SKM-1 (cell line): Measurements from ENCODE around the gene SERAC1.

Source experiments
- DNase-seq: peaks from one replicate; lab custom pipeline; 2025; ENCODE audit not compliant: unreplicated experiment; lab: John Stamatoyannopoulos, UW

Gene SERAC1

GRCh38 chr6:158125271-158125670 lies 42.8 kb downstream of the SERAC1 start:
- DNase-seq = no peak

DNA sequence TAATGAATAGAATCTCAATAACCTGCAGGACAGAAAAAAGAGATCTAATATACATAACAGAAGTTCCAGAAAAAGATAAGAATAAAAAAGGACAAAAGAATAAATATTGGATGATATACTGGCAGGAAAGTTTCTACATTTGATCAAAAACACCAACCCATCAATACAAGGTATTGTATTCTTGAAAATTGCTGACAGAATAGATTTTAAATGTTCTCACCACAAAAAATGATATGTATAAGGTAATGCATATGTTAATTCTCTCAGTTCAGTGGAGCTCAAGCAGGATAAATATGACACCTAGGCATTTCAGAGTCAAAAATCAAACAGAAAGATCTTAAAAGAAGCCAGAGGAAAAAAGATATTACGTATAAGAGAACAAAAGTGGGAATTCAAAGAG lies 43.8 kb downstream of the SERAC1 start:
- DNase-seq = no peak

DNA sequence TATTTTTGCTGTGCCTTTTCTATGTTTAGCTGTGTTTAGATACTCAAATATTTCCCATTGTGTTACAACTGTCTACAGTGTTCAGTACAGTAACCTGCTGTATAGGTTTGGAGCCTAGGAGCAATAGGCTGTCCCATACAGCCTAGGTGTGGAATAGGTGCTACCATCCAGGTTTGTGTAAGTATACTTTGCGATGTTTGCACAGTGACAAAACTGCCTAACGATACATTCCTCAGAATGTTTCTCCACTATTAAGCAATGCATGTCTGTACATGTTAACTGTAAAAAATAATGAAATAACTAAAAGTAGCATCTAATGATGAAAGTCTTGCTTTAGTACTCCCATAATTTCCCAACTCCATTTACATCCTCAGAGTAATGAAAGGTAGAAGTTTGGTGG lies 46.0 kb downstream of the SERAC1 start:
- no peak for DNase-seq

DNA sequence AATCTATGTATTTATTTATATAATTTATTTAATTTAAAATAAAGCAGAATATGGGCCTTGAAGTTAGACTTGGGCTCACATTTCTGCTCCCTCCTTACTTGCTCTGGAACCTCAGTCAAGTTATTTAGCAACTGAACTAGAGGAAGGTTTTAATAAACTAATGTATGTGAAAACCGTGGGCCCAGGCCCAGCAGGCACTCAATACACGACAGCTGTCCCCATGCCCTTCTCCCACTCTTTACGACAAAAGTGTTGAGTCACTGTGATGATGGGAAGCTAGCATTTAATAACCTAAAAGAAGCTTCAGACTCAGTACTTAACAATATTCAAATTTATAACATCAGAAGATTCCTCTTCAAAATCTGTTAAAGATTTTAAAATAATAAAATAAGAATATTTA lies 46.7 kb downstream of the SERAC1 start:
- DNase-seq = no peak

- DNase-seq = no peak
Observed at GRCh38 chr6:158118886-158119285, 49.2 kb downstream of the SERAC1 start.

GRCh38 chr6:158115508-158115907 lies 52.6 kb downstream of the SERAC1 start:
- no peak for DNase-seq

DNA sequence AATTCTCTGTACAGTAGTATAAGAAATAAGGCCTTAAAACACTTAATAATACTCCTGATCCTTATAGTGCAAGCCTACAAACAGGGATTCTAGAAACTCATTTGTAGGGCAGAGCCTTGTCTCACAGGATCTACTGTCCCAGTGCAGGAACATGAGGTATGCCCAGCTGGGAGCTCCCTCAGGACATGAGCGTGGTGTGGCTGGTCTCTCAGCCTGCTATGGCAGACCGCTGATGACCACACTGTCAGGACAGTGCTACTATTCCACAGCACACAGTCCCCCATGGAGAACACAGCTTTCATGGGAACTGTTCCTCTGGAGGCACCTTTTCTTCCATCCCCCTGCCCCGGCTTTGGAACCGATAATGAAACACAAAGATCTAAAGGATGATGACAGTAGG lies 53.0 kb downstream of the SERAC1 start:
- DNase-seq = no peak

DNA sequence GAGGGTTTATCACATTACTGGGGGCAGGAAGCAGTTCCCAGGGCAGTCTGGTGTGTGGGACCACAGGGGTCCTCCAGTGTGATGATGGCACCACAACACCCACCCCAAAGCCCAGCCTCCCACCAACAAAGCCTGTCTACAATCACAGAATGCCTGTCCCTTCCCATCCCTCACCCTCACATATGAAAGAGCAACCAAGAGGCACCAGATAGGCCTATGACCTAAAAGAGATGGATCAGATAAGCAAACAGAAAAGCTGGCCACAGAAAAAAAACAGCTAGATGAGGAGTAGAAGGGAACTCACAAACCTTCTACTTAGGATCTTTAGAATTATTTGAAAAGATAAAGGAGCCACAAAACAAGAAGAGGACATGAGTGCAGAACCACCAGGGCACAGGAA lies 54.3 kb downstream of the SERAC1 start:
- DNase-seq = no peak

- DNase-seq = no peak
Observed at GRCh38 chr6:158111987-158112386, 56.1 kb downstream of the SERAC1 start.

DNA sequence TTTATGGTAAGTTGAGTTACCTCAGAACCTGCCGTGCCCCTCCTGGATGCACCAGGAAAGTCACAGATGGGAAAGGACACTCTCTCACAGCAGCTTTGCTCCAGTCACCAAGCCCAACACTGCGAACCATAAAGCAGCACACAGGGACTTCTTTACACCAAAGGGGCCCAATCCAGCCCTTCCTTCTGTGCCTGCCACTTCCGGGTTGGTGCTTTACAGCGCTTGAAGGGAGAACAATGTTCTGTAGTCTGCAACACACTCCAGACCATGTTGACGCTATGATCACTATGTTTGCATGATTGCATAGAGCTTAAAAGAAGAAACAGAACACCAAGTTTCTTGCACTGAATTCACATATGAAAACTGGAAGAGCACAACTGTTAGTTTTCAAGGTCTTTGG lies 57.1 kb downstream of the SERAC1 start:
- no peak for DNase-seq

DNA sequence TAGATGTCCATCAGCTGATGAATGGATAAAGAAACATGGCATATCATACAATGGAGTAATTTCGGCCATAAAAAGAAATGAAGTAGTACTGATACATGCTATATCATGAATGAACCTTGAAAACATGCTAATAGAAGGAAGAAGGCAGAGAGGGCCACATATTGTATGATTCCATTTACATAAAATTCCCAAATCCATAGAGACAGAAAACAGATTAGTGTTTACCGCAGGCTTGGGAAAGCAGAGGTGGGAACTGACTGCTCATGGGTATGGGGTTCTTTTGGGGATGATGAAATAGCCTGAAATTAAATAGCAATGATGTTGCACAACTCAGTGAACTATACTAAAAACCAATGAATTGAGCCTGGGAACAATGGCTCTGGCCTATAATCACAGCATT lies 58.3 kb downstream of the SERAC1 start:
- DNase-seq = no peak

DNA sequence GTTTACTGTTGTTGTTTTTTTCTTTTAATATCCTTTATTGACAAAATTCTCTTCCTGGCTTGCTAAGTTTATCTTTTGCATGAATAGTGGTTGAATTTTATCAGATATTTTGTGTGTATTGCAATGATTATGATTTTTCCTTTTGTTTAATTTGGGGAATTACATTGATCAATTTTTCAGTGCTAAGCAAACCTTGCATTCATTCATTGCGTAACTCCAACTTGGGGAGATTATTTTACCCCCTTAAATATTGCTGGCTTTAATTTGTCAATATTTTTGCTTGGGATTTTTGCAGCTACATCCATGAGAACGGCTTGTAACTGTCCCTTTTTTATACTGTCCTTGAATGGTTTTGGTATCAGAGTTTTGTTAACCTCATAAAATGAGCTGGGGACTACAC lies 63.4 kb downstream of the SERAC1 start:
- no peak for DNase-seq

GRCh38 chr6:158103228-158103627 lies 64.8 kb downstream of the SERAC1 start:
- DNase-seq = no peak

GRCh38 chr6:158095671-158096070 lies 72.4 kb downstream of the SERAC1 start:
- no peak for DNase-seq

- no peak for DNase-seq
Observed at GRCh38 chr6:158095031-158095430, 73.0 kb downstream of the SERAC1 start.

DNA sequence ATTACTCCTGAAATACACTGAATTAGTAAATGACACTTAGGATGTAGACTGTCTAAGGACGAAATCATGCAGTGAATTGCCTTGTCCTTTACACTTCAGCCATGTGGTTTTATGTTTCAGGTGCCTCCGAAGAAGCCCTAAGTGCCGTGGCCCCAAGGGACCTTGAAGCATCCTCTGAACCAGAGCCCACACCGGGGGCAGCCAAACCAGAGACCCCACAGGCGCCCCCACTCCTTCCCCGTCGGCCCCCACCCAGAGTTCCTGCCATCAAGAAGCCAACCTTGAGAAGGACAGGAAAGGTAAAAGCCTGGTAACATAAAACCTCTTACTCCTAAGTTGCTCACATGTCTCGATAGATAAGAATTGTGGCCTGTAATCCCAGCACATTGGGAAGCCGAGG lies 75.3 kb downstream of the SERAC1 start:
- no peak for DNase-seq

DNA sequence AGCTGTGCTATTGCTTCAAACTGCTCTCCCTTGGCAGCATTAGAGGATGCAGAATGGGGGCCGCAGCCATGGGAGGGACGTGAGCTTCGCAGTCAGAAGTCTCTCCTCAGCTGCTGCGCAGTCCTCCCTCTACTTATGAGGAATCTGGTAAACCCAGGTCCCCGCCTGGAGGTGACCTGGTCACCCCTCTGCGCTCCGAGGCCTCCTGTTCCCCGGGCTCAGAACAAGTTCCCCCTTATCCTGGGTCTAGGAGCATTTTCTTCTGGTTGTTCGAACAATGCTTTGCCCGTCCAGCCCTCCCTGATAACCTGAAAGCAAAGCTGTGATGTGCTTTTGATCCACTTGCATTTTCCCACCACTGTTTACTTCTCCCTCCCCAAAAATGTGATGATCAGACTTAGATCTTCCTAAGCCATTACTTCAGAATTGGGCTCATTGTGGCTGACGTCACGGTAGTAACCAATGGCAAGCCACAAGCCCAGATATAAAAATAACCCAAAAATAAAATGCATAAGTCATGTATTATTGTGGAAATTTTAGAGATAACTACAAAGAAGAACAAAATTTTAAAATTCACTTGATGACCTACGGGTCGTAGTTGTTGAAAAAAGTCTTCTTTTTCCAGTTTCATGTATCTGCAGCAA lies 80.7 kb downstream of the SERAC1 start:
- DNase-seq = no peak

DNA sequence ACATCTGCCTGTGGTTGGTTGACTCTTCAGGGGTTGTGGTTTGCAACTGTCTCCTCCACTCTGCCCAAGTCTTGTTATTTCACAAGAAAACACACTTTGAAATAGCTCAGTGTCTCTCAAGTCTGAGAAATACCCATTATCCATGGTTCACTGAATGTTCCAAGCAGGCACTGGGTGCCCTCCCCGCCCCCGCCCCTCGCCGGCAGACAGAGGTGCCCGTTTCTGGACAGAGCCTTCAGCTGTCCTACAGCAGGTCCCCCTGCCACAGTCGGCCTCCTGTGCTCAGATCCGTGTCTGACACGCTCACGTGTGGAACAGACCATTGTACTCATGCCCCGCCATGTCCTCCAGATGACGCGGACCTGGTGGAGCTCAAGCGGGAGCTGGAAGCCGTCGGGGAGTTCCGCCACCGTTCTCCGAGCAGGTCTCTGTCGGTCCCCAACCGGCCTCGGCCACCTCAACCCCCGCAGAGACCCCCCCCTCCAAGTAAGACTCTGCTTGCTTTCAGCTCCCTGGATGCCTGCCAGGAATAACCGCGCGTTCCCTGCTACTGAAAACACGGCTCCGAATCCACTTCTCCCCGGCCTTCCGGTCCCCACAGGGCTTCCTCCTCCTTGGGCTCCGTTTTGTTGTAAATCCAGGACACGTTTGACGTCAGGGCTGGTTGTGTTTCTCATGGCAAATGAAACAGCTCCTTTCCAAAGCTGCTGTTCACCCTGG lies 81.4 kb downstream of the SERAC1 start:
- peak; percentile 94 for DNase-seq

GRCh38 chr6:158086054-158086503 lies 82.0 kb downstream of the SERAC1 start:
- DNase-seq = no peak

DNA sequence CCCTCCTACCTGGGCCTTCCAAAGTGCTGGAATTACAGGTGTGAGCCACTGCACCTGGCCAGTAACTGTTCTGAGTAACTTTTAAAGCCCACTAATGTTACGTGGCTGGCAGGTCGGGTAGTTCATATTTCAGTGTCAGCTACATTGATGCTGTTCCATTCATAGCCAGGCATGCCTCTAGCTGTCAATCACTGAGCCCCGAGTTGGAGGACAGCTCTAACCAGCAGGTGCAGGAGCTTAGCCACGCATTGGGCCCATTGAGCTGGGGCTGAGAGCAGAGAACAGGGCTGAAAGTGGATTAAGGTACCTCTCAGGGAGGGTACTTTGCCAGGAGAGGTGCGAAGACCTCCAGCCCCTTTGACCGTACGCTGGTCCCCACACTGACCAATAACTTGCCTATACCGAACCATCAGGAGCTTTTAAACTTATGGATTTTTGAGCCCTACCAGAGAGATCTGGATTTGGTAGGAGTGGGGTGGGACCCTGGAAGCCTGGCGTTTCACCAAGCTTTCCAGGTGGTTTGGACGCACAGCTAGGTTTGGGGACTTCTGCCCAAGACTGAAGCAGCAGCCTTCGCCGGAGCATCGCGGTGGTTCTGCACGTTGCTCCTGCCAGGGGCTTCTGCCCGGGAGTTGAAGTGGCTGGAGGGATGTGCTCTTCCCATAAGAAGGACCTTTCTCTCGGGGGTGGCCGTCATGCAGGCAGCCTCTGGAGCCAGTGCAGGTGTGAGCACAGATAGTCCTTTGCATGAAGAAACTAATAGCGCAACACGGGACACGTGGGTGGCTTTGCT lies 82.6 kb downstream of the SERAC1 start:
- no peak for DNase-seq

GRCh38 chr6:158083455-158084325 lies 84.4 kb downstream of the SERAC1 start:
- no peak for DNase-seq
